ENCODE results near the gene IKZF4.
A peak's percentile ranks its signal among the peaks of the same experiment; 100 is the strongest.
"Not testable (repeated sequence)": the region's sequence is repeated elsewhere in the genome, so short reads cannot be mapped to it uniquely, and the experiment has no call there.

The IKZF4 gene

DNA sequence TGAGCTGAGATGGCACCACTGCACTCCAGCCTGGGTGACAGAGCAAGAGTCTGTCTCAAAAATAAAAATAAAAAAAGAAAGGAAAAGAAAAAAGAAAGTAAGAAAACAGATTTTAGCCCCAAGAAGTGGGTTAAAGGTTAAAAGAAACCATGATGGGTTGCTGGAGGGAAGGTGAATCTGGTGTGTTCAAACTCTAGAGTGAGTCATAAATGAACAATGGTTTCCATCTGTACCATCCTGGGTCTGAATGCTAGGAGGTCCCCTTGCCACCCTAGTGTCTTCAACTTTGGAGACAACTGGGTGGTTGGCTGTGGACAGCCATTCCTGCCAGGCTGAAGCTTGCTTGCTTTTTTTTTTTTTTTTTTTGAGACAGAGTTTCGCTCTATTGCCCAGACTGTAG is 19.3 kb downstream of the IKZF4 start:
- DNase-seq, result peak; percentile 32
- ATAC-seq, result peak; percentile 77

DNA sequence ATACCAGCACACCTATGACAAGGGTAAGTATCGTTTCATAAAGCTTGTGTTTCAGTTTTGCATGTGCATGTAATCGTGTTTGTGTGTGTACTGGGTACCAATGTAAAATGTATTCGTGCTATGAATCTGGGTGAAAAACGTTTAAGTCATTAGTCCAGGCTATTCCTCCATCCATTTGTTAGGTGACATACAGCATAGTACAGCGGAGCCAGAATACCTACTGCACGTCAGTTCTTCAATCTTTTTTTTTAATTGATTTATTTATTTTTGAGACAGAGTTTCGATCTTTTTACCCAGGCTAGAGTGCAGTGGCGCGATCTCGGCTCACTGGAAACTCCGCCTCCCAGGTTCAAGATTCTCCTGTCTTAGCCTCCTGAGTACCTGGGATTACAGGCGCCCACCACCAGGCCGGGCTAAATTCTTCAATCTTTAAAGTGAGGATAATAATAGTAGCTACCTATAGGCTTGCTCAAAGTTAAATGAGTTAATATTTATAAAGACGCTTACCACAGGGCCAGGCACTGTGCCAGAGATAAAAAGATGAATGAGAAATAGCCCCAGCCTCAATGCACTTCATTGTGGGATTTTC is 20.2 kb downstream of the IKZF4 start:
- ATAC-seq (no peak), DNase-seq (peak; percentile 16)

DNA sequence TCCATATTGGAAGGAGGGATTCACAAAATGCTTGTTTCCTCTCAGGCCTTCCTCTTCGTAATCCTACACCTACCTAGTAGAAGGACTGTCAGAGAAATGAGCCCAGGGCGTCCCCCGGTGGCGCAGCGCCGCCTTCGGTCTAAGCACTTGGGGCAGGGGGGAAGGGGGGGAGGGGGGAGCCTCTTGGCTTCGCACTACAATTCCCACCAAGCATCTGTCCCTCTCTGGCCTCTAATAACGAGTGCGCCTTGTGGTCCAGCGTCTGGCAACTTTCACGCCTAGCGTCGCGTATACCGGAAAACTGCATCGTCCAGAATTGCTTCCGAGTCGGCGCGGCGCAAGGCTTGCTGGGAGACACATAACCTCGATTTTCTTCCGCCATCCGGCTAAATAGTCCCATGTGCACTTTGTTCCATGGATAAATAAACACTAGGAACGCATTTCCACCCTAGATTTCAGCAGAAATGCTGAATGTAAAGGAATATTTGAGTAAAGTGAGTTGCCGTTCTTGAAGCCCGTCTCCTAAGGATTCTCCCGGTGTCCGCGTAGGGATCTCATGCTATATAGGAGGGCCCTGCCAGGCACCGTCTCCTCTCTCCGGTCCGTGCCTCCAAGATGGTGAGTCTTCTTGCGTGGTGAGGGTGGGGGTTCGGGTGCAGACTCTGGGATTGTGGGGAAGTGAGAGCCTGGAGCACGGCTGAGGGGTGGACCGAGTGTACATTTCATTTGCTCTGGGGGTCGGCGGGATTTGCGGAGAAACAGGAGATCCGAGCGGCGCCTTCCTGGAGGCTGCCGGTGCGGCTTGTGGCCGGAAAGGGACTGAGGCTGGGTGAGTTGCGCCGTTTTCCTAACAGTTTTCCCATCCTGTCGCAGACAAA is 20.9 kb downstream of the IKZF4 start, which contains the start of gene RPS26:
Gene RPS26, plus strand, starts transcription at position 367 of the 878 bp plus-strand sequence. Its CDS starts 249 bp downstream, at position 616.
- ATAC-seq (peak; percentile 85), DNase-seq (peak; percentile 89)

DNA sequence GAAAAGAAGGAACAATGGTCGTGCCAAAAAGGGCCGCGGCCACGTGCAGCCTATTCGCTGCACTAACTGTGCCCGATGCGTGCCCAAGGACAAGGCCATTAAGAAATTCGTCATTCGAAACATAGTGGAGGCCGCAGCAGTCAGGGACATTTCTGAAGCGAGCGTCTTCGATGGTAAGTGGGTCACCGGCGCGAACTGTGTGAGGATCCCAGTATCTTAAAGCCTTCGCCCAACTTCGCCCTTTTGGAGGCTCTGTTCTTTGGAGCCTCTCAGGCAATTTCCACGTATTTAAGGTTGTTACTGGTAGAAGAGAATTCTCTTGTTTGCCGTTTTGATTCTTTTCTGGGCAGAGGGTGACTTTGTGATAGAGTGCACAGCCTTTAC is 21.6 kb downstream of the IKZF4 start:
- not testable (repeated sequence) for ATAC-seq

DNA sequence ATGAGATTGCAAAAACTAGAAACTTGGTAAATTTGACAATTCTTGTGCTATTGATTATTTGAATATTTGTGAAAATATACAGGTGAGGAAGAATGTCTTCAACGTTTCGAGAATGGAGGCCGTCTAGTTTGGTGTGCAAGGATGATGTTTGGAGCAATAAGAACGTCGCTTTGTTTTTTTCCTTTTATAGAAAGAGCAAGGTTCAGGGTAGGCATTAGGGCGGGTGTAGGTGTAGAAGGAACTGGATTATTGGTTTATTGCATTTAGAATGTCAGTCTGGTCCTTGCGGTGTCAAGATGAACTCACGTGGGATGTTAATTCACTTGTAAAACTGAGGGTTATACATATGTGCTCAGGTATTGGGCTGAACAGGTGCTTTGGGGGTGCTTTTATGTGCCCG is 22.0 kb downstream of the IKZF4 start:
- no peak for ATAC-seq

More for the DNA sequence above, 21.6 kb downstream of the IKZF4 start:
- not testable (repeated sequence) for DNase-seq

DNA sequence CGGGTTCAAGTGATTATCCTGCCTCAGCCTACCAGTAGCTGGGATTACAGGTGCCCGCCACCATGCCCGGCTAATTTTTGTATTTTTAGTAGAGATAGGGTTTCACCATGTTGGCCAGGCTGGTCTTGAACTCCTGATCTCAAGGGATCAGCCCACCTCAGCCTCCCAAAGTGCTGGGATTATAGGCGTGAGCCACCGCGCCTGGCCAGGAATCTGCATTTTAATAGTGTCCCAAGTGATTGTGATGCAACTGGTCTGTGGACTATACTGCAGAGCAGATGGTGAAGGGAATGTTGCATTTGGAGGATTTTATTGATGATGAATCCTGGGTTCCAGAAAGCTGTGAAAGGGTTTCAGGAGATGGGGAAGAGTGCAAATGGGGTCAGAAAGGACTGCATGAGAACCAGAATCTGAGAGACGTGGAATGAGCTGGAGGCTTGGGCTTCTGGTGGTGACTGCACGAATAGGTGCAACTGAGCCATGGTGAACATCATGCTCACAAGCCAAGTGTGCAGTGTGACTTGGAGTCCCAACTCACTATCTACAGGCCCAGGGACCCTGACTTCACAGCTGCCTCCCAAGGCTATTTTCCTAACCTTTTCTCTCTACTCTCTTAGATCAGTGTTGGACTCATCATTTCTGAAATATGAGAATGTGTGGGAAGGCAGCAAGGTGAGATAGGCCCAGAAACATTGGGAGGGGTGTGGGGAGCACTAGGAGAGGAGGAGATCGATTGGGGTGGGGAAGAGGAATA is 25.4 kb downstream of the IKZF4 start:
- peak; percentile 15 for DNase-seq
- ATAC-seq, result no peak

More for the DNA sequence above, 22.0 kb downstream of the IKZF4 start:
- DNase-seq, result no peak

DNA sequence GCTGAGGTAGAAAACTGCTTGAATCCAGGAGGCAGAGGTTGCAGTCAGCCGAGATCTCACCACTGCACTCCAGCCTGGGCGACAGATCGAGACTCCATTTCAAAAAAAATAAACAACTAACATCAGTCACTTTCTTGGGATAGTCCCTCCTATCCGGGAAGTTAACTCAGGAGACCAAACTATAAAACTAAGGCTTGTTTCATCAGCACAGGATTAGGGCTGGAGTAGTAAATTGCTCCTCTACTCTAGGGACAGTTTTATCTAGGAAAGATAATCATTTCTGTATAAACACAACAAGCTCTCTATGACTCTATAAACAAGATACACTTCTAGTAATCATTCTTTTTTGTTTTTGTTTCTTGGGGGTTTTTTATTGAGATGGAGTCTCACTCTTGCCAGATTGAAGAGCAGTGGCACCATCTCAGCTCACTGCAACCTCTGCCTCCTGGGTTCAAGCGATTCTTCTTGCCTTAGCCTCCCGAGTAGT is 32.6 kb downstream of the IKZF4 start:
- no peak for ATAC-seq
- DNase-seq, result no peak

DNA sequence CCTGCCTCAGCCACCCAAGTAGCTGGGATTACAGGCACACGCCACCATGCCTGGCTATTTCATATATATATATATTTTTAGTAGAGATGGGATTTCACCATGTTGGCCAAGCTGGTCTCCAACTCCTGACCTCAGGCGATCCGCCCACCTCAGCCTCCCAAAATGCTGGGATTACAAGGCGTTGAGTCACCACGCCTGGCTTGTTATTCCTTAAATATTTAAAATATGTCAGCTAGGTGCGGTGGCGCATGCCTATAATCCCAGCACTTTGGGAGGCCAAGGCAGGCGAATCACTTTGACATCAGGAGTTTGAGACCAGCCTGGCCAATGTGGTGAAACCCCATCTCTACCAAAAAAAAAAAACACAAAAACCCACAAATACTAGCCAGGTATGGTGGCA is 39.1 kb downstream of the IKZF4 start:
- not testable (repeated sequence) for ATAC-seq, DNase-seq

DNA sequence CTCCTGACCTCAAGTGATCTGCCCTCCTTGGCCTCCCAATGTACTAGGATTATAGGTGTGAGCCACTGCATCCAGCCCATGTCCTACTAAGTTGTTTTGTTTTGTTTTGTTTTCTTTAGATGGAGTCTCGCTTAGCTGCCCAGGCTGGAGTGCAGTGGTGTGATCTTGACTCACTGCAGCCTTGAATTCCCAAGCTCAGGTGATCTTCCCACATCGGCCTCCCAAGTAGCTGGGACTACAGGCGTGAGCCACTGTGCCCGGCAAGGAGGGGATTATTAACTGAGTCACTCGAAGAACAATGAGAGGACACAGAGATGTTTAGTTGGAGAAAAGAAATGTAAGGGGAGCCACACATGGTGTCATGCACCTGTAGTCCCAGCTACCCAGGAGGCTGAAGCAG is 41.1 kb downstream of the IKZF4 start:
- no peak for DNase-seq
- no peak for ATAC-seq

DNA sequence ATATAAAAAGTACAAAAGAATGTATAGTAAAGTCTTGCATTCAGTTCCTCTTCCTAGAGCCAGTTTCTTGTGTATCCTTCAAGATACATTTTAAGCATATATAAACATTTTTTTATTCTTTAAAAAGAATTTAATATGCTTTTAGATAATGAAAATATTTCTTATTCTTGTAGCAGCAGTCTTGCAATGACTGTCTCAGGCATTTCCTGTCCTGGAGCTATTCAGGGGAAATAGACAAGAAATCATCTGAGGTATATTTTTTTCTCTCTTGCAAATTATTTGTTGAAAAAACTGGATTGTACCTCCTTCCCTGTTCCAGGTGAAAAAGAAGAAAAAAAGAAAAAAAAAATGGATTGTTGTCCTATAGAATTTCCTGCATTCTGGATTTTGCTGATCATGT is 42.2 kb downstream of the IKZF4 start:
- ATAC-seq, result no peak
- no peak for DNase-seq

DNA sequence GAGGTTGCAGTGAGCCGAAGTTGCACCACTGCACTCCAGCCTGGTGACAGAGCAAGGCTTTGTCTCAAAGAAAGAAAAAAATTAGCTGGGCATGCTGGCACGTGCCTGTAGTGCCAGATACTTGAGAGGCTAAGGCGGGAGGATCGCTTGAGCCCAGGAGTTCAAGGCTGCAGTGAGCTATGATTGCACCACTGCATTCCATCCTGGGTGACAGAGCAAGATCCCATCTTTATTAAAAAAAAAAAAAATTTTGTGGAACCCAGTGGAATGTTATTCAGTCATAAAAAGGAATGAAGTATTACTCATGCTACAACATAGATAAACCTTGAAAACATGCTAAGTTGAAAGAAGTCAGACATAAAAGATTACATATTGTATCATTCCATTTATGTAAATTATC is 50.8 kb downstream of the IKZF4 start:
- ATAC-seq (no peak), DNase-seq (no peak)

DNA sequence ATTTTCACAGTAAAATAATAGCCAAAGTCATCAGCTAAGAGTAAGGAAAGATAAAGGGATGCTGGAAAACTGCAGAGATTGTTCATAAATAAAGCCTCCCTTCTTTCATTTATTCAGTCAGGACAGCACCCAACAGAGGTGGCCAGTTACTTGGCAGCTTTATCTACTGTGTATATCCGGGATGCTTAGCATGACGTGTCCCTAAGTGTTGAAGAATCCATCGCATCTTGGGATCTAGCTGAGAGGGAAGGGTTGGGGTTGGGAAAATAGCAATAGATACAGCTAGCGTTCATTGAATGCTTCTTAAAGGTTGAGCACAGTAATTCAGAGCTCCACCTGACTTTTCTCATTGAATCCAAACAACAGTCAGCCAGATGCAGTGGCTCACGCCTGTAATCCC is 53.6 kb downstream of the IKZF4 start:
- DNase-seq, result no peak
- ATAC-seq, result no peak

DNA sequence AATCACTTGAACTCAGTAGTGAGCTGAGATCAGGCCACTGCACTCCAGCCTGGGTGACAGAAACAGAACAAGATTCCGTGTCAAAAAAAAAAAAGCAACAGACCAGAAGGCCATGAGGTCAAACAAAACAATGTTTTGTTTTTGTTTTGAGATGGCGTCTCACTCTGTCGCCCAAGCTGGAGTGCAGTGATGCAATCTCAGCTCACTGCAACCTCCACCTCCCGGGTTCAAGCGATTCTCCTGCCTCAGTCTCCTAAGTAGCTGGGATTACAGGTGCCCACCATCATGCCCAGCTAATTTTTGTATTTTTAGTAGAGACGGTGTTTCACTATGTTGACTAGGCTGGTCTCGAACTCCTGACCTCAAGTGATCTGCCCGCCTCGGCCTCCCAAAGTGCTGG is 57.1 kb downstream of the IKZF4 start:
- not testable (repeated sequence) for DNase-seq, ATAC-seq

DNA sequence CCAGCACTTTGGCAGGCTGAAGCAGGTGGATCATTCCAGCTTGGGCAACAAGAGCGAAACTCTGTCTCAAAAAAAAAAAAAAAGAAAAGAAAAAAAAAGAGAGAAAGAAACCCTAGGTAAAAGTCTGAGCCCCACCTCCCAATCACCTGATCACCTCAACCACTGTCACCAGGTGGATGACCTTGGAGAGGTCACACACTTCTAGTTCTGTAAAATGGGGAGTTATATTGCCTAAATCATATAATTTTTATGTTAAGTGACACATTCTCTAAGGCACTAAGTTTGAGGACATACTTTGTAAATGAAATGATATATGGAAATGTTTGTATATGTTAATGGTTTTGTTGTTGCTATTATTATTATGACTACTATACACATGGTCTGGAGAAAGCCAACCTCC is 57.6 kb downstream of the IKZF4 start:
- ATAC-seq (no peak), DNase-seq (no peak)

DNA sequence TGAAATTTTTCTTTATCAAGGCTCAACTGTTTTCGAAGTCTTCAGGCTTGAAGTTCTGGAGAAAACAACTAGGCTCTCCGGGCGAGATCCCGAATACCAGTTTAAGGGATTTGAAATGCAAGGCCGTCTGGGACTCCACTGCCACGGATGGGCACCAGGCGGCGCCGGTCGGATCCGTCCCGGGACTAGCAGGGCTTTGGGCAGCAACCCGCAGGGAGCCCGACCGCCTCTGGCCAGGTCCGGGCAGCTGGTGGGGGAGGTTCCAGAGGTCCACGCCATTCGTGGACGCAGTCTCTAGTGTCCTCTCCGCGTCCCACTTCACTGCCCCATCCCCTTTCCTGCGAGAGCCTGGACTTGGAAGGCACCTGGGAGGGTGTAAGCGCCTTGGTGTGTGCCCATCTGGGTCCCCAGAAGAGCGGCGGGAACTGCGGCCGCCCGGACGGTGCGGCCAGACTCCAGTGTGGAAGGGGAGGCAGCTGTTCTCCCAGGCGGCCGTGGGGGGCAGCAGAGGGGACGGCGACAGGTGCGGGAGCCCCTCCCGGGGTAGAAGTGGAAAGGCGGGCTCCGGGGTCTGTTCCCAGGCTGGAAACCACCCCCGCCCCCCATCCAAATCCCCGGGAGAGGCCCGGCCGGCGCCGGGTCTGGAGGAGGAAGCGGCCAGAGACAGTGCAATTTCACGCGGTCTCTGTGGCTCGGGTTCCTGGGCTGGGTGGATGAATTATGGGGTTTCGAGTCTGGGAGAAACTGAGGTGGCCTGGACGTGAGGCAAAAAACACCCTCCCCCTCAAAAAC is 58.3 kb downstream of the IKZF4 start:
- ATAC-seq, result peak; percentile 51

DNA sequence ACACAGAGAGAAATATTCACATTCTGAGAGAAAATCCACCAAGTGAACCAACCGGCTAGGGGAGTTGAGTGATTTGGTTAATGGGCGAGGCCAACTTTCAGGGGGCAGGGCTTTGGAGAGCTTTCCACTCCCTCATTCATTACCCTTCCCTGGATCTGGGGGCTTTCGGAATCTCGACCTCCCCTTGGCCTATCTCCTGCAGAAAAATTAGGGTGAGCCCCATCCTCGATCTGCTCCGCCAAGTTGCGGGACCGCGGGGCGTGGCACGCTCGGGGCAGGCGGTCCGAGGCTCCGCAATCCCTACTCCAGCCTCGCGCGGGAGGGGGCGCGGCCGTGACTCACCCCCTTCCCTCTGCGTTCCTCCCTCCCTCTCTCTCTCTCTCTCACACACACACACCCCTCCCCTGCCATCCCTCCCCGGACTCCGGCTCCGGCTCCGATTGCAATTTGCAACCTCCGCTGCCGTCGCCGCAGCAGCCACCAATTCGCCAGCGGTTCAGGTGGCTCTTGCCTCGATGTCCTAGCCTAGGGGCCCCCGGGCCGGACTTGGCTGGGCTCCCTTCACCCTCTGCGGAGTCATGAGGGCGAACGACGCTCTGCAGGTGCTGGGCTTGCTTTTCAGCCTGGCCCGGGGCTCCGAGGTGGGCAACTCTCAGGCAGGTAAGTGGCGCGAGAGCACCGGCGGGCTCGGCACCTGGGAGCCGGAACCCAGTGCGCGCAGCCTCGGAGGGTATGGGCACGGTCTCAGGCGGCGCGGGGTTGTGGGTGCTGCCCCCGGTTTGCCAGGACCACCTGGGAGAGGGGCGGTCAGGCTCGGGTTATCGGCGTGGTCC is 59.1 kb downstream of the IKZF4 start, which contains the start of gene ERBB3:
Gene ERBB3, plus strand, starts transcription at position 443 of the 833 bp plus-strand sequence. Its CDS starts 136 bp downstream, at position 579.
- ATAC-seq (peak; percentile 91), DNase-seq (peak; percentile 74)

More for the DNA sequence above, 58.3 kb downstream of the IKZF4 start:
- DNase-seq, result peak; percentile 70

DNA sequence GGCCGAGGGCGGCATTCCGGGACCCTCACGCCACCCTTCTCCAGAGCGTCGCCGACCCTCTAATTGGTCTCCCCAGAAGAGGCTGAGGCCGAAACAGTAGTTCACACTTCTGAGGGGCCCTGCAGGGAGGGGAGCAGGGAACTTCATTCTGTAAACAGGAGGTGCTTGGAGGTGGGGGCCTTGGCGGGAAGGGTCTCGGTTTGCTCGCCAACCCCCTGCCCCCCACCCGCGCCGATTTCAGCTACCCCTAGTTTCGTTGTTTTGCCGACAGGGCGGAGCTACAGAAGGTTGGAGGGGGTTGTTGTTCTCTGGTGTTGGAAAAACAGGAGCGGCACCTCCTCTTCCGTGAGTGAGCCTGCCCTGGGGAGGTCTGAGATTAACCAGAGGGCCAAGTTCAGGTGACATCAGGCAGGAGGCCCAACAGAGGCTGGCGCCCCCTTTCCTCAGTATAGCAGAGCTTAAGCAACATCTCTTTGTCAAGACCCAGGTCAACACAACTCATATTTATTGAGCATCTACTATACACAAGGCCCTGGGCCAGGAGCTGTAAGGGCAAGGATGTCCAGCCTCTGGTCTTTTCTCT is 59.8 kb downstream of the IKZF4 start:
- DNase-seq (no peak), ATAC-seq (no peak)

DNA sequence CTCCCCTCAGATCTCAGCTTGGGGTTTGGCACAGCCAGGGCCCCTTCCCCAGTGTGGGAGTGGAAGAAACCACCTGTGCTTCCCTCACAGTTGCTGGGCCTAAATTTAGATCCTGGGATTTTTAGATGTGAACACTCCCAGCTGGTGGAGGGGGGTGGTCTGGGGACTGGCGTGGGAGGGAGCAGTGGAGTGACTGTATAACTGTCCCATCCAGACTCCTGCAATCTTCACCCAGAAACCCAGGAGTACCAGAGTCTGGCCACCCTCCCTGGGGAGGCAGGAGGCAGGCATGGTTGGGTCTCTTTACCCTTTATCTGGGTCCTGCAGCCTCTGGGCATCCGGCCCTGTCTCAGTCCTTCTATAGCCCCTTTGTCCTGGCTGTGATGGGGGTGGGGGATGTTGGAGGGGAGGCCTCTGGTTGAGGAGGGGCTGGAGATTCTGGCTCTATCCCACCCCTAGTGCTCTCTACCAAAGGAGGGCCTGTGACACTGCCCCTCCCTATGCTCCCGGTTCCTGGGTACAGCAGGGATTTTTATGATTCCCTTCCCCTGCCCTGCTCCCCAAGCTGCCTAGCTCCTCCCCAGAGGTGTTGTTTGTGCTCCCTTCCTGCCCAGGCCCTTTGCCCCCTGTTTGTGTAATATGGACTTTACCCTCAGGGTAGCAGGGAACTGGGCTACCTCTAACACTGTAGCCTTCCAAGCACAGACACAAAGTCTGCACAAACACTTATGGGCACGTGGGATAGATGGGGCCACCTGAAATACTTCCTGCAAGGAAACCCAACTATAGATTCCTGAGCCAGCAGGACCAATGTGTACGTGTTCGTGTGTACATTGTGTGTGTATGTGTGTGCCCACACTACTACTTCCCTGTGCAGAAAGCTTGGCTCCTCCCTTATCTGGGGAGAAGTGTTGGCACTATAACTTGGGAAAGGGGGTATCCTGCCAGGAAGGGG is 60.8 kb downstream of the IKZF4 start:
- DNase-seq (no peak), ATAC-seq (no peak)

DNA sequence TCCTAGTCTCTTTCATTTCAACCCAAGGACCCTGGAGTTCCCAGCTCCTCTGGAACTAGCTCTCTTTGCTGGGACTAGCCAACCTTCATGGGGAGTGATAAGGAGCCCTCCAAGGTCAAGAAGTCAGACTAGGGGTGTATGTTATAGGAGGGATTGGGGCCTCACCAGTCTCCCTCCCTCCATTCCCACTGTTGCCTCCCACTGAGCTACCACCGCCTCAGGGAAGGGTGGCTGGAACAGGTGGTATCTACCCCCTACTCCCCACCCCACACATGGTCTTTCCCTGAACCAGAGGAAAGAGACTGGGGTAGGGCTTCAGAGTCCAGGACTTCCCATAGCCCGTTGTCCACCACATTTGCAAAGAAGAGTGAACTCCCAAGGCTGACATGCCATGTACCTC is 61.5 kb downstream of the IKZF4 start:
- ATAC-seq (no peak), DNase-seq (no peak)

Measured in stimulated activated naive CD8-positive, alpha-beta T cell treated with anti-CD3 and anti-CD28 coated beads, Interleukin-15, Interleukin-2, amounts not matched to agents 100 U/mL and 50 U/mL, for 24 hours (primary cell).